Stimulated activated naive CD4-positive, alpha-beta T cell treated with Interleukin-2 at 50 U/mL for 16 hours (primary cell): ENCODE data around the gene RIPOR2.
"Not testable (repeated sequence)": the region's sequence is repeated elsewhere in the genome, so short reads cannot be mapped to it uniquely, and the experiment has no call there.

Source experiments
- DNase-seq: peaks from one replicate; lab custom pipeline; 2025; lab: John Stamatoyannopoulos, UW

The RIPOR2 gene

DNA sequence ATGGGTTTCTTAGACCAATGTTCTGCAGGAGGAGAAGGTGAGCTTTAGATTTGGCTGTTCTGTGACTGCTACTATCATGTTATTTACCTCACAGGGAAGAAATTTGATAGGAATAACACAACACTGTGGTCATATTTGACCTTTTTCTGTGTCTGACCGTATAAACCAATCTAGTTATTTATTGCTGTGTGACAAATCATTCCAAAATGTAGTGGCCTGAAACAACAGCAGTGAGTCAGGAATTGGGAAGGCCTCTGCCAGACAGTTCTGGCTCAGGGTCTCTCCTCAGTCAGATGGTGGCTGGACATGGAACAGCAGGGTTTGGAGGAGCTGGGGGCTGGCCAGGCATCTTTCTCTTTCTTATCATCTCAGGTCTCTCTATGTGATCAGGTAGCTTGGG lies 33.0 kb downstream of the RIPOR2 start:
- no peak for DNase-seq

DNA sequence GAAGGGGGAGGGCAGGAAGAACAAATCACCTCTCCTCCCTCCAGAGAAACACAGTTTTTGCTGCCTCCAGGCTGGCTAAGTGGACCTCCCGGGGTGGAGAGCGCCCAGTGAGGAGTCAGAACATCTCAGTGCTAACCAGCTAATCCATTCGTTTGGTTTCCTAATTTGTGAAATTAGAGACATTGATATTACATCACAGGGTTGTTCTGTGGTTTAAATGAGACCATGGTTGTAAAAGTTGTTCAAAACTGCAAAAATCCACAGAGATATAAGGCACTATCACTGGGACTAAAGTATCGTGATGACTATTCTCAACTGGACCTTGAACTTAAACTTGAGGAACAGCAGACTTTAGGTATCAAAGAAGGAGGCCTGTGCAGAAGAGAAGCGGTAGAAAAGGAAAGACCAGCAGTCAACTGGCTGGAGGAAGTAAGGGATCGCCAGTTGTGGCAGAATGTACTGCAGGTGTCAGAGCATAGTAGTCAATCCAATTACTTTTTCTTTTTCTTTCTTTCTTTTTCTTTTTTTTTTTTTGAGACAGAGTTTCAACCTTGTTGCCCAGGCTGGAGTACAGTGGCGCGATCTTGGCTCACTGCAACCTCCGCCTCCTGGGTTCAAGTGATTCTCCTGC lies 33.9 kb downstream of the RIPOR2 start:
- DNase-seq, result no peak

DNA sequence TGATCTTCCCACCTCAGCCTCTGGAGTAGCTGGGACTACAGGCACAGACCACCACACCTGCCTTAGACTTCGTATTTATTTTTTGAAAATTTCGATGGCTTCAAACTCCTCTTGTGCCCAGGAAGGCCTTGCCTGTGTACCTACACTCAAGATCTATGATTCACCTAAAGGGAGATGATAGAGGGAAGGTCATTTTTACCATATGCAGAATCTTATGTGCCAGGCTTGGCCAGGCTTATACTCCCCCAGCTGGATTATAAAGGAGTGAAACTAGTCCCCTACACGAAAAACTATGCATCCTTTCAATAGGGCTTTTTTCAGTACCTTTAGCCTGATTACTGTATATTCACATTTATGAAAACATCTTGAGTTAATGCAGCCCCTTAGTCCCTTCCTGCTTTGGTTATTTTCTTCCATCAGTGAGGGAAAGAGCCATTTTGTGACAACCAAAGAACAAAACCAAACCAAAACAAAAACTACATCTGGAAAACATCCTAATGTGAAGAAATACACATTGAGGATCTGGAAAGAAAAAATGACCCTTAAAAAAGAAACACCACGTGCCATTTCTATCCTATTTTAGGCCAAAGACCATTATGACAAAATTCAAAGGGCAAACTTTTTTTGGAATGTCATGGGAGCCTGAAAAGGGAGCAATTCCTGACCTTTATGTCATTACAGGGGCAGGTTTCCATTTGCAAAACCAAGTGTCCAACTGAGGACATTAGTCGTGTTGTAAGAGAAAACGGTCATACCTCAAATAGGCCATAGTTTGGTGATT lies 34.7 kb downstream of the RIPOR2 start:
- DNase-seq, result no peak

DNA sequence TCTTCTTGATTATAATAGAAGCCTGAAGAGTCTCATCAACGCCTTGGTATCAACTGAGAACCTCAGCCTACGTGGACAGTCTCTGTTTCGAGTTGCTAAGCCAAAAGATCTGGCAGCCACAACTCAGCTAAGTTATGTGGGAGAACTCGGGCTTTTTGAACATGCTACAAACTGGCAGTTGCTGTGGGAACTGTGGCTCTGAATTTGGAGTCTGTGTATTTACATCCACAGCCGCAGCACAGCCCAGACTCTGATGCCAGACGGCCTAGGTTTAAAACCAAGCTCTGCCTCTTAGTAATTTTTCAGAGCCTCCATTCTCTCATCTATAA lies 35.8 kb downstream of the RIPOR2 start:
- peak; percentile 48 for DNase-seq

DNA sequence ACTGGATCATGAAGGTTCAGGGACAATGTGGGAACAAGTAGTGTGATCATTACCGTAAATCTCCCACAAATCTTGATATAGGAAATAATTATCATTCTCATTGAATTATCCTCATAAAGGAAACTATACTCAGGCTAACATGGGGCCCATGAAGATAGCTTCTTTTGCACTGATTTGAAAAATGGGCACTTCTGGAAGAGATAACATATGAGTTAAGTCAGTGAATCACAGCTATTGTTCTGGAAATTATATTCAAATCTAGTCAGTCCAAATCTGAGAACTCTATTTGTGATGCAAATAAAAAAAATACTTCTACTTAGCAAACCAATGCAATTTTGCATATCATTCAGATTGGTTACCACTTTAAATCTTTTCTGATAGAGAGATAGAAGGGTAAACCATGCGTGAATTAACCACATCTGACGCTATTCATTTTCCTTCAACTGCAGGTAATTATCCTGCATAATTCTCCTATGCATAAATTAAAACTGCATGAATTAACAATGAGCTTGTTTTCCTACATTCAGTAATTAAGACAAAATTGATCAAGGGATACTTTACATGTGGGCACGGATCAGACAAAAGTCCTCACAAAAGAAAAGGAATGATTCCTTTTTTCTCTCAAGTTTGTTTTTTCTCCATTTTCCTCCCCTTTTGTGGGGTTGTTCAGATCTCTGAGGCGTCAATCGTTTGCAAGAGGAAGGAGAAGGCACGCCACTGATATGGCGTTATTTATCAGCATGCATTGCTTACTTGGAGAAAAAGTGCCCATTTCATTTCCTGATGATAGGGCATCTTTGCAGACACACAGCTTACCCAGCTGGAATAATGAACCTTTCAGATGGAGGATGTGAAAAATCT lies 36.4 kb downstream of the RIPOR2 start:
- DNase-seq, result no peak

DNA sequence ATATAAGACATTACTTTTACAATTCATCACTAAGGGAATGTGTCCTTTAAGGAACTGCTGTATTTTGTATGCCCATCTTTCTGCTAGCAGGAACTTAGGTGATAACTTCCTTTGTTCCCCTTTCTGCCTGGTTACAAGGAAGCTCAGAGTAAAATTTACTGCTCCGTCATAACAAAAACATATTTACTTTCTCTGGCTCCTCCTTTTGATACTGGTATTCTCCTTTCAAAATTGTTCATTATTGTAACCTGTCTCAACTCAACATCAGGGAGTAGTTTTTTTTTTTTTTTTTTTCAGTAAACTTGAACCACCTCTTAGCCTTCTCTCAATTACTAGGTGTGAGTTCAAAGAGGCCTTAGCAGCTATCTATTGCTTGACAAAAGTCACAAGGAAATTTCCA lies 37.1 kb downstream of the RIPOR2 start:
- DNase-seq, result no peak

DNA sequence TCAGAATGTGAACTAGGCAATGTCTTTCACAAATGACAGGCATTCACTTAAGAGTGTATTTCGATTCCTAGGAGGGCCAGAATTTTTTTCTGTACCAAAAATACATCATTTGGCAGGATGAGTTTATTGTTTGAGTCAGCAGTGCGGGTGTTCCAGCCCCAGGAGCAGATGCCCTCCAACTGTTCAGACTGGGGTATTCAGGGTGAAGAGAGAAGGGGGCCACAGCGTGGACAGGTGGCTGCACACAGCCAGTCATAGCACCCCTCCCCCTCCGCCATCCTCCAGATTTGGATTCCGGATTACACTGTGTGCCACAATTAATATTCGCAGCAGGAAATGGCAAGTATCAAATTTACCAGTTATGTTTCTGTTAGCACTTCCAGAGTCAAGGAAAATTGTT lies 38.6 kb downstream of the RIPOR2 start:
- DNase-seq, result no peak

GRCh38 chr6:24893342-24893850 lies 42.4 kb downstream of the RIPOR2 start:
- no peak for DNase-seq

DNA sequence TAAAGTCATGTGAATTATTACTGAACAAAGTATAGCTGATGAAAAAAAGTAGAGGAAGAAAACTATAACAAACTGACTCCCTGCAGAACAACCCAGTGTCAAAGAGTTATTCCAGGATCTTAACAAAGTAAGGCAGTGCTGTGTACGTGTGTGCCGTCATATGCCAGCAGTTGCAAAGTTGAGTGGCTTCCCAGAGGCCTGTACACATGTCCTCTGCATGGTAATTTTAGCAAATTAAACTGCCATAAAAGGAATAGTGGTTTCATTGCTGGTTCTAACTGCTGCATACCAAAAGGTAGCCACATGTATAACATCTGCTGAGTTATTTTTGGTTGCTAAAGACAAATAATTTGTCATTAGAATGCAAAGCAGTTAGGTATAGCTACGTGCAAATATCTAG lies 44.8 kb downstream of the RIPOR2 start:
- no peak for DNase-seq

GRCh38 chr6:24890471-24890870 lies 45.3 kb downstream of the RIPOR2 start:
- no peak for DNase-seq

GRCh38 chr6:24888715-24889370 lies 46.9 kb downstream of the RIPOR2 start:
- DNase-seq, result no peak

DNA sequence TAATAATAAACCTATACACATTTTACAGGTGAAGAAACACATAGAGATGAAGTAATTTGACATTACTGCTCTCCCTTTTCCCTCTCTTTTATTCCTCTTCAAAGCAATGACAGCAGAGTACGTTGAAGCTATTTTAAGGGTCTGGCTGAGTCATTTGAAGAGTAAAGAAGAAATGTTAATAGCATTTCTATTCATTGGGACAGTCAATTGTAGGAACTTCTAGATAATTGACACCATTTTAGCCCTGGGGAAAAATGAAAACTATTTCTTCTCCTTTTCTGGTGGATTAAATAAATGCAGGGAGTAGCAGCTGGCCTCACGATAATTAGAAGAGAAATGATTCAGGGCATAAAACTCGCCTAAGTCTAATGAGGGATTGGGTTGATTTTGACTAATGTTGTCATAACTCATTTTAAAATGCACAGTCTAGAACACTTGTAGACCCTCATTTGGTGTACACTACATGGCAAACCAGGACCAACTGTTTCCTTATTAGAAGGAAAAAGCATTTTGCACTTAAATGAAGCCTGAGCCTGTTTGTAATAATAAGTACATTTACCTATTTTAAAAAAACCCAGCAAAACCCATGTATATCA lies 48.1 kb downstream of the RIPOR2 start:
- DNase-seq, result no peak

GRCh38 chr6:24883618-24884017 lies 52.1 kb downstream of the RIPOR2 start:
- peak; percentile 31 for DNase-seq

DNA sequence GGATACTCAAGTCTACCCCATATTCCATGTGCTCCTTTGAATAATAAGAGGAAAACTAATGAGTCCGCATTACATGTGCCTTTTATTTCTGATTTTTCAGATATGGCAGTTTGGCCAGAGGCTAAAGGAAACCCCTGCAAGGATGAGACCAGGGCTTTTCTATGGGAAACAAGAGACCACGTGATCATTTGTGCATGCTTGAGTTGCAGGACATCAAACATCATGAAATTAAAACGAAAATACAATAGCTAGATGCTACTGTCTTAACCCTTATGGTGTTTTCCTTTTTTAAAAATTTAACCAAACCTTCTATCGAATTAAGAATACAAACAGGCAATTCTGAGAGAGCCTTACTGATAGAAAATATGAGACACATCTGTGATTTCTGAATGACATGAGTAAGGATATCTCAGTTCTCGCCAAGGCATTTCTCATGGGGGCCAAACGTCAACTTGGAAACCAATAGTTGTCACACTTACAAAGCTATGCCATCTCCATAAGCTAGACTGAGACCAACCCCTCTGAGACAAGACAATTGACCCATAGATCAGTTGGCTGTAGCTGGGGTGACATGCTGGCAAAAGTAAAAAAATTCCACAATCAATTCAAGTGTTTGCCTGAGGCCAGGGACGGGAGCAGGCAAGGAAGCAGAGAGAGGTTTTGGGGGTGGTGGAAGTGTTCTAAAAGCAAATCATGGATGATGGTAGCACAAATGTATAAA lies 52.8 kb downstream of the RIPOR2 start:
- peak; percentile 9 for DNase-seq

- no peak for DNase-seq
Observed at GRCh38 chr6:24882295-24882694, 53.5 kb downstream of the RIPOR2 start.

GRCh38 chr6:24881376-24881775 lies 54.4 kb downstream of the RIPOR2 start:
- DNase-seq, result no peak

GRCh38 chr6:24880451-24880850 lies 55.3 kb downstream of the RIPOR2 start:
- no peak for DNase-seq

DNA sequence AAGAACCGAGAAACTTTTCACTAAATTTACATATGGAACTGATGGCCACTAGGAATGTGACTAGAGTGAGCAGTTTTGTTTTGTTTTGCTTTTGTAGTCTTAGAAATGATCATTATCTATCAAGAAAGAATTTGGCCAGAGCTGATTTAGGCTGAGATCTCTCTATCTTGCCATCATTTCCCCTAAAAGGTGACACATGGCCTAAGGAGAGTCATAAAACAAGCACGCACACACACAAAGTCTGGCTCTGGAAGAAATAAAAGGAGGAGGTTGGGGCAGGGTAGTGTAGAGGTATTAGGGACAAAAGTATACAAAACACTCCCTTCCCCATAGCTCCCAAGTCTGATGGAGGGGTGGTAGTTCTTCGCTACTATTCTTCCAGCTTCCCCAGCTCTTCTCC lies 56.4 kb downstream of the RIPOR2 start:
- no peak for DNase-seq

DNA sequence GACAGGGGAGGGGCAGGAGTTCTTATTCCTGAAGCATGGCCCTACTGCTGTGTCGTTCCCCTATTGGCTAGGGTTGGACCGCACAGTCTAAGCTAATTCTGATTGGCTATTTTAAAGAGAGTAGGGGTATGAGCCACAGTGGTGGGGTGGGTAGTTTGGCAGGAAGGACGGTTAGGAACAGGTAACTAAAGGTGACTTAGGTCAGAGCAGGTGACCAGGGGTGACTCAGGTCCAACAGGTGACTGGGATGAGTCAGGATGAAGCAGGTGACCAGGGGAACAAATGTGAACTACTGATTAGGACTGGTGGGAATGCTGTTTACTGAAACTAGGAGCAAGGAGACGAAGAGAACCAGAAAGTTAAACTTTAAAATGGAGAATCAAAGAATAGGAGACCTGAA lies 58.0 kb downstream of the RIPOR2 start:
- DNase-seq, result not testable (repeated sequence)

DNA sequence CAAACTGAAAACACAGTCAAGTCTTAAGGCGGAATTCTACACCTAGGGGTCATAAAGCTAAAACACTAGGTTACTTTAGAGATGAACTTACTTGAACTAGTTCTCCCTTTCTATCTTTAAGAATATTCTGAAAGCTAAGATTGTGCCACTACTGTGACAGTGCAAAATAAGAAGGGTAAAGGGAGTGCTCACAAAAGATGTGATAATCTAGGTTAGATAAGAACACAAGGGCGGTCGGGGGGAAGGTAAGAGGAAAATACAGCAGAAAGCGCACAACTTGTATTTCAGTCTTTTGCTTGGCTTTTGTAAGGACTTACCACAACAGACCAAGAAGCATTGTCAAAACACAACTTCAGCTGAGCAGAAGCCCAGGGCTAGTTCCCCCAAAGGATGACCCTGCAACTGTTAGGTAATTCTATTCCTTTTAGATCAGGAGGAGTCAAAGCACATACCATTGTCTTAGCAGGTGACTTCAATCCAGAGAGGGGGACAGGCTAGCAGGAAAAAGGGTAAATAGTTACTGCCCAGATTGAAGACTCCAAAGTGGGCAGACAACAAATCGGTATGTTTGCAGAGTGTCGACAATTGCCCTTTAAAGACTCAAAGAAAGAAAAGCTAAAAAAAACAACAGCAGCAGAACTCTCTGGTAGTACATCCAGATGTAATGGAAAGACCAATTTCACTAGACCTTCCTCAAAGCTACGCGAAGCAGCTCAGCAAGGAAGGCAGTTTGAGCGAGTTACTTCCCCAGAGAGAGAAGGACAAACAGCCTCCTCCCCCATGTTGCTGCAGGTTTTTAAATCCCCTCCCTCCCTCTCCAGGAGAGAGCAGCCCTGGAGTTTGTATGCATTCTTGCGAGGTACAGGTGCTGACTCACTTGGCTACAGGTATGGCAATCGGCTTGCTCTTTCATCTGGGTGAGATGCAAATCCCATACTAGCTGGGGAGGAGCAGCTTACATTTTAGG lies 59.0 kb downstream of the RIPOR2 start:
- DNase-seq, result no peak
